IMR-90 (cell line): Measurements from ENCODE around the gene PALM2AKAP2. TPM values are rescaled to one million over a fixed set of nuclear protein-coding genes. Genes with fewer than 3 reads are reported as not detected.

ENCODE experiments used
- ATAC-seq: fragments of 200-7000 bp; cut with Tn5 transposase; 2 replicates; pipeline ENCODE4 v1.9.1; 2020; ENCODE audit warnings: low read depth, mild to moderate bottlenecking, moderate library complexity
- BruUV-seq: library from RNA; stranded (reverse); fragments of 400-500 nt; replicated peaks from 2 replicates; lab custom pipeline; 2021; lab: Mats Ljungman, UMichigan
- CTCF ChIA-PET: fragments of 300-600 bp; formaldehyde crosslinking; extraction: SDS; loops from one replicate; lab custom pipeline; 2021; ENCODE audit warnings: antibody characterized with exemption; lab: Yijun Ruan, JAX
- POLR2A ChIA-PET: fragments of 300-600 bp; sonication (Branson Sonifier 250); formaldehyde crosslinking; loops from one replicate; lab custom pipeline; 2022; ENCODE audit warnings: antibody characterized with exemption; ENCODE audit not compliant: unreplicated experiment; lab: Charles Lee
- DNase-seq: peaks from one replicate; pipeline ENCODE4 v3.0.0; 2013
- H2AFZ ChIP-seq: replicated peaks from 2 replicates; pipeline ENCODE3; 2013; ENCODE audit warnings: low read length, mild to moderate bottlenecking; ENCODE audit not compliant: poor library complexity
- H2AK5ac ChIP-seq: 2 replicates; pipeline ENCODE4 v1.6.1; 2013; ENCODE audit warnings: low read depth, low read length, inconsistent platforms
- H2AK9ac ChIP-seq: replicated peaks from 2 replicates; pipeline ENCODE3; 2013; ENCODE audit warnings: mild to moderate bottlenecking, low read depth, low read length, moderate library complexity; ENCODE audit not compliant: poor library complexity
- H2BK120ac ChIP-seq: 2 replicates; pipeline ENCODE4 v1.6.1; 2013; ENCODE audit warnings: low read depth, low read length, inconsistent platforms
- H2BK15ac ChIP-seq: 3 replicates; pipeline ENCODE4 v1.6.1; 2013; ENCODE audit warnings: low read depth, low read length, inconsistent platforms
- H2BK20ac ChIP-seq: 2 replicates; pipeline ENCODE4 v1.6.1; 2013; ENCODE audit warnings: low read depth, mild to moderate bottlenecking, inconsistent platforms, low read length, moderate library complexity
- H2BK5ac ChIP-seq: 2 replicates; pipeline ENCODE4 v1.6.1; 2013; ENCODE audit warnings: mild to moderate bottlenecking, low read depth, low read length, inconsistent platforms; ENCODE audit not compliant: poor library complexity, severe bottlenecking
- H3K14ac ChIP-seq: replicated peaks from 2 replicates; pipeline ENCODE4 v1.6.1; 2013; ENCODE audit warnings: low read depth, low read length, inconsistent platforms
- H3K18ac ChIP-seq: 2 replicates; pipeline ENCODE4 v1.6.1; 2013; ENCODE audit warnings: low read depth, low read length, control low read depth
- H3K23ac ChIP-seq: 2 replicates; pipeline ENCODE4 v1.6.1; 2013; ENCODE audit warnings: low read depth, low read length, inconsistent platforms
- H3K27ac ChIP-seq: 2 replicates; pipeline ENCODE4 v1.5.1; 2013; ENCODE audit warnings: mild to moderate bottlenecking, control low read depth, low read length; ENCODE audit not compliant: insufficient read depth
- H3K27me3 ChIP-seq: 2 replicates; pipeline ENCODE4 v1.6.1; 2013; ENCODE audit warnings: low read length; ENCODE audit not compliant: control insufficient read depth, insufficient read depth
- H3K36me3 ChIP-seq: 2 replicates; pipeline ENCODE4 v1.6.1; 2013; ENCODE audit warnings: low read length, mixed read lengths; ENCODE audit not compliant: control insufficient read depth, insufficient read depth
- H3K4ac ChIP-seq: 2 replicates; pipeline ENCODE4 v1.6.1; 2013; ENCODE audit warnings: low read depth, low read length, inconsistent platforms
- H3K4me1 ChIP-seq: 2 replicates; pipeline ENCODE4 v1.6.1; 2013; ENCODE audit warnings: low read length, mixed read lengths; ENCODE audit not compliant: control insufficient read depth, insufficient read depth
- H3K4me2 ChIP-seq: 2 replicates; pipeline ENCODE4 v1.6.1; 2013; ENCODE audit warnings: low read depth, mild to moderate bottlenecking, control low read depth, low read length, moderate library complexity
- H3K4me3 ChIP-seq: 2 replicates; pipeline ENCODE4 v1.5.1; 2013; ENCODE audit warnings: low read depth, mild to moderate bottlenecking, control low read depth, low read length, moderate library complexity; ENCODE audit not compliant: insufficient read depth
- H3K56ac ChIP-seq: 2 replicates; pipeline ENCODE4 v1.6.1; 2013; ENCODE audit warnings: low read length, inconsistent platforms; ENCODE audit not compliant: insufficient read depth; ENCODE audit errors: extremely low read depth
- H3K79me1 ChIP-seq, 2 experiments: 2 replicates each; pipeline ENCODE4 v1.6.1; 2013; ENCODE audit warnings: low read length in 2 of 2, inconsistent platforms in 1 of 2, low read depth in 1 of 2
- H3K9ac ChIP-seq: 2 replicates; pipeline ENCODE4 v1.6.1; 2013; ENCODE audit warnings: low read depth, low read length, control low read depth
- H3K9me1 ChIP-seq: 2 replicates; pipeline ENCODE4 v1.6.1; 2013; ENCODE audit warnings: low read length, inconsistent platforms; ENCODE audit not compliant: insufficient read depth
- H3K9me3 ChIP-seq: 2 replicates; pipeline ENCODE4 v1.6.1; 2013; ENCODE audit warnings: low read length; ENCODE audit not compliant: control insufficient read depth, insufficient read depth
- H4K20me1 ChIP-seq: 2 replicates; pipeline ENCODE4 v1.6.1; 2013; ENCODE audit warnings: low read length, inconsistent platforms; ENCODE audit not compliant: insufficient read depth
- H4K5ac ChIP-seq: 2 replicates; pipeline ENCODE4 v1.6.1; 2013; ENCODE audit warnings: mild to moderate bottlenecking, low read depth, low read length, control low read depth
- H4K8ac ChIP-seq, 2 experiments: 2 replicates each; pipeline ENCODE4 v1.6.1; 2013; ENCODE audit warnings: low read depth in 2 of 2, low read length in 2 of 2, control low read depth in 1 of 2, inconsistent platforms in 1 of 2
- H4K91ac ChIP-seq: 2 replicates; pipeline ENCODE4 v1.6.1; 2013; ENCODE audit warnings: low read depth, low read length, inconsistent platforms; ENCODE audit not compliant: insufficient read depth
- BHLHE40 ChIP-seq: fragments of 150-350 bp; IDR thresholded peaks from 2 replicates; pipeline ENCODE4 v1.6.1; 2016; ENCODE audit warnings: mild to moderate bottlenecking, low read depth, low read length
- CEBPB ChIP-seq: IDR thresholded peaks from 2 replicates; pipeline ENCODE4 v1.6.1; 2012; ENCODE audit warnings: low read depth, low read length, improper control_type of control experiment
- CHD1 ChIP-seq: IDR thresholded peaks from 2 replicates; pipeline ENCODE4 v1.6.1; 2012; ENCODE audit warnings: low read depth, low read length, improper control_type of control experiment
- CTCF ChIP-seq: conservative IDR thresholded peaks from 2 replicates; pipeline ENCODE4 v1.5.1; 2012; ENCODE audit warnings: mild to moderate bottlenecking, low read depth, low read length, improper control_type of control experiment
- ELK1 ChIP-seq: fragments of 150-350 bp; IDR thresholded peaks from 2 replicates; pipeline ENCODE4 v1.6.1; 2016; ENCODE audit warnings: low read depth, mild to moderate bottlenecking, low read length, moderate library complexity, borderline replicate concordance
- FOS ChIP-seq: fragments of 150-350 bp; IDR thresholded peaks from 2 replicates; pipeline ENCODE4 v1.6.1; 2016; ENCODE audit warnings: low read depth, low read length
- MAFK ChIP-seq: IDR thresholded peaks from 2 replicates; pipeline ENCODE4 v1.6.1; 2012; ENCODE audit warnings: low read depth, low read length, improper control_type of control experiment
- MAZ ChIP-seq: IDR thresholded peaks from 2 replicates; pipeline ENCODE4 v1.6.1; 2012; ENCODE audit warnings: low read depth, mild to moderate bottlenecking, low read length, improper control_type of control experiment, moderate library complexity, borderline replicate concordance
- MXI1 ChIP-seq: IDR thresholded peaks from 2 replicates; pipeline ENCODE4 v1.6.1; 2012; ENCODE audit warnings: low read depth, mild to moderate bottlenecking, low read length, moderate library complexity, borderline replicate concordance
- NFE2L2 ChIP-seq: fragments of 150-350 bp; IDR thresholded peaks from 2 replicates; pipeline ENCODE4 v1.6.1; 2016; ENCODE audit warnings: low read depth, mild to moderate bottlenecking, low read length
- POLR2A ChIP-seq: IDR thresholded peaks from 2 replicates; pipeline ENCODE4 v1.6.1; 2012; ENCODE audit warnings: mild to moderate bottlenecking, low read depth, low read length
- RAD21 ChIP-seq: IDR thresholded peaks from 2 replicates; pipeline ENCODE4 v1.6.1; 2012; ENCODE audit warnings: low read length, improper control_type of control experiment
- RCOR1 ChIP-seq: IDR thresholded peaks from 2 replicates; pipeline ENCODE4 v1.6.1; 2012; ENCODE audit warnings: mild to moderate bottlenecking, low read length, improper control_type of control experiment; ENCODE audit not compliant: insufficient replicate concordance
- RFX5 ChIP-seq: IDR thresholded peaks from 2 replicates; pipeline ENCODE4 v1.8.0; 2012; ENCODE audit warnings: low read depth, mild to moderate bottlenecking, low read length, moderate library complexity
- SMC3 ChIP-seq: fragments of 150-350 bp; IDR thresholded peaks from 2 replicates; pipeline ENCODE4 v1.6.1; 2016; ENCODE audit warnings: low read depth, mild to moderate bottlenecking, antibody characterized with exemption, low read length, moderate library complexity
- USF2 ChIP-seq: fragments of 150-350 bp; IDR thresholded peaks from 2 replicates; pipeline ENCODE4 v1.6.1; 2017; ENCODE audit warnings: mild to moderate bottlenecking, antibody characterized with exemption, low read length, low read depth
- WGBS, 2 experiments: methylation state at CpG; one replicate each; pipeline versions ENCODE4 v1.1.5 to v1.1.7; 2013; ENCODE audit warnings: missing lambda C conversion rate in 2 of 2; ENCODE audit not compliant: insufficient read length in 1 of 2; ENCODE audit errors: extremely low coverage in 2 of 2; 5-methylcytosine and 5-hydroxymethylcytosine counted together
- dilution Hi-C: fragments of 300-500 bp; cut with HindIII; formaldehyde crosslinking; loops from one replicate; pipeline ENCODE4 v1.14.3; 2018; ENCODE audit warnings: low sequenced_read_pairs; ENCODE audit not compliant: unreplicated experiment
- in situ Hi-C: fragments of 300-500 bp; cut with MboI; formaldehyde crosslinking; loops from 3 replicates; pipeline ENCODE4 v1.14.3; 2019; ENCODE audit warnings: low sequenced_read_pairs, inconsistent platforms, mixed read lengths
- intact Hi-C: fragments of 100-400 bp; cut with micrococcal nuclease; formaldehyde crosslinking; loops from 2 replicates; pipeline ENCODE4 v1.10.0; 2022
- polyA plus RNA-seq, 3 experiments: library from polyadenylated mRNA; depleted of rRNA; stranded (reverse); fragments of >200 nt; gene quantifications; 2 replicates each; pipeline ENCODE4 v1.2.3, GENCODE V29; 2012; ENCODE audit warnings: low replicate concordance in 1 of 3
- total RNA-seq: library from RNA; depleted of rRNA; stranded (reverse); fragments of >200 nt; gene quantifications from 2 replicates; pipeline ENCODE4 v1.2.3, GENCODE V29; 2012

The PALM2AKAP2 gene
- total and polyA plus RNA-seq, 2 of the 4 experiments (the other 2 are of a cell fraction) = 3.2 to 14.2 TPM

GRCh38 chr9:109739760-109740159 is 40.2 kb upstream of the PALM2AKAP2 start:
- DNase-seq = no peak
- POLR2A ChIA-PET = interaction anchor here (0.5 kb wide), 1 partner anchor 1234 kb away, joined by 3 read pairs; no protein-coding TSS in a partner anchor

More at GRCh38 chr9:109739760-109740159, 40.2 kb upstream of the PALM2AKAP2 start:
- Histone ChIP-seq H2AK5ac (no peak overlapping the region), H3K56ac (no peak overlapping the region), H3K36me3 (no peaks in the 10 kb centered on the region), H3K4me2 (no peak overlapping the region), H2BK15ac (no peak overlapping the region), H2BK5ac (no peak overlapping the region), H2BK120ac (no peak overlapping the region), H3K9me3 (no peaks in the 10 kb centered on the region), H2AK9ac (no peak overlapping the region), H2BK20ac (no peak overlapping the region), H4K20me1 (no peaks in the 10 kb centered on the region), H3K9me1 (peaks cover 6% of the 10 kb centered on the region; the same call in 1 of the 2 replicates), H2AFZ (no peak overlapping the region), H3K9ac (no peak overlapping the region), H3K4me1 (peaks cover 6% of the 10 kb centered on the region), H3K4me3 (no peak overlapping the region), H3K79me1 (no peaks in the 10 kb centered on the region), H4K5ac (no peak overlapping the region), H3K18ac (no peak overlapping the region), H3K14ac (no peak overlapping the region), H4K8ac (no peak overlapping the region), H3K23ac (no peak overlapping the region), H3K4ac (no peak overlapping the region), H3K27ac (no peak overlapping the region), H4K91ac (no peak overlapping the region; the same call in 1 of the 2 replicates), H3K27me3 (no peaks in the 10 kb centered on the region)
- no peak for TF ChIP-seq RCOR1
- no peak for TF ChIP-seq RFX5
- TF ChIP-seq BHLHE40 = no peak
- TF ChIP-seq MAZ = no peak
- TF ChIP-seq CHD1 = no peak
- no peak for TF ChIP-seq SMC3
- TF ChIP-seq MAFK = no peak
- no peak for TF ChIP-seq CTCF
- TF ChIP-seq NFE2L2 = no peak
- TF ChIP-seq CEBPB = no peak
- TF ChIP-seq MXI1 = no peak
- no peak for TF ChIP-seq USF2
- no peak for TF ChIP-seq FOS
- no peak for TF ChIP-seq RAD21
- TF ChIP-seq POLR2A = no peak
- TF ChIP-seq ELK1 = no peak
- intact Hi-C loops (no loop called here), in situ Hi-C loops (no loop called here), dilution Hi-C loops (no loop called here)
- ATAC-seq = no peak
- CTCF ChIA-PET = interaction anchor here (0.9 kb wide), 1 partner anchor 31 kb away, joined by 3 read pairs; no protein-coding TSS in a partner anchor
- no TSS peak for BruUV-seq
- WGBS, 2 experiments = no CpG with 5 or more reads among the region's 3 CpGs
